Measurements from ENCODE around the gene BAIAP2.
"Not testable (repeated sequence)": the region's sequence is repeated elsewhere in the genome, so short reads cannot be mapped to it uniquely, and the experiment has no call there.

BAIAP2 gene

DNA sequence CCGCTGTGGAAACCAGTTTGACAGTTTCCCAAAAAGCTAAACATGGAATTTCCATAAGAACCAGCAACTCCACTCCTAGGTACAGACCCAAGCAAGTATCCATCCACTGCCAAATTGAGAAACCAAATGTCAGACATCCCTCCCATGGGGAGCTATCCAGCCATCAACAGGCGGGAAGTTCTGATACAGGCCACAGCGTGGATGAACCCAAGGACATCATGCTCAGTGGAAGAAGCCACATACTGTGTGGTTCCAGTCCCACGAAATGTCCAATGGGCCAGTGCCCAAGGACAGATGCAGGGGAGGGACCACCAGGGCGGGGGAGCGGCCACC lies 12.6 kb upstream of the BAIAP2 start:
- no peak for DNase-seq

DNA sequence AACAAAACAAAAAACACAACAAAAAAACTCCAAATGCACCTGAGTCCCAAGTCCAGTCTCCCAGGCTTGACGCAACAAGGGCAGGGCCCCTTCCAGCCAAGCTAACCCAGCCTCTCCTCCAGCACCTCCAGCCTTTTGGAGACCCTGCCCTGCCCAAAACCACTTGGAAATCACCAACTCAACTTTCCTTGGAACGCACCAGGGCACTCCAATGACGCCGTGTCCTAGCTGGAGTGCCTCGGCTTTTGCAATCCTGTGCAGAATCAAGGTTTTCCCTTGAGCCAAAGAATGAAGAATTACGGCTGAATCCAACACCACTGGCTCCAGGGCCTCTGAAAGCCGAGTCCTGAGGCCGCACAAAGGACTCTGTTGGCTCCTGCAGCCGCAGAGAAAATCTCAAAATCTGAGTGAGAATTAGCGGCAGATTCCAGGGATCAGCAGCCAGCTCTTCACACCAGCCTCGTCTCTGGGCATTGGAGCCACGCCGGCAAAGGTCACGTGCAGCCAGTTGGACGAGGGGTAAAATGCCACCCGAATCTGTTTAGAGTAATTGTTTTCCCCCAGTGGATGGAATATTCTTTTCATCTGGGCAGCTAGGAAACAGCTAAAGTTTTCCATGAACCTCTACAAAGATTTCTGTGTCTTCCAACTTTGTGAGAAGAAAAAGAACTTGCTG lies 9.7 kb upstream of the BAIAP2 start:
- DNase-seq: no peak

DNA sequence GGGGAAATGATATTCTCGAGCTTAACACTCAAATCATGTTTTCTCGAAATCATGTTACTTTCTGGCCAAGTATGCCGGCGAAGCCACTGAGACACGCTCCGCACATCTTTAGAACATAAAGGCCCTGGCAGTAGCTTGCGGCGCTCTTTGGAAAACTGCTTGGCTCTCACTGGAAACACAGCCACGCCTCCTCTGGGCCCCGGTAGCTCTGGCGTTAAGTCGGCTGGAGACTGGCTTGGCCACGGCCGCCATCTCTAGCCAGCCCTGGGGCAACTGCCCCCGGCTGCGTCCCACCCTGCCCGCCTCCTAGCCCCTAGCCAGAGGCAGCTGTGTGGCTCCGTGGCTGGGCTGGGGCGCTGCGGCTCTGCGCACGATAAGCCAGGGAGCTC lies 9.2 kb upstream of the BAIAP2 start:
- DNase-seq: no peak

DNA sequence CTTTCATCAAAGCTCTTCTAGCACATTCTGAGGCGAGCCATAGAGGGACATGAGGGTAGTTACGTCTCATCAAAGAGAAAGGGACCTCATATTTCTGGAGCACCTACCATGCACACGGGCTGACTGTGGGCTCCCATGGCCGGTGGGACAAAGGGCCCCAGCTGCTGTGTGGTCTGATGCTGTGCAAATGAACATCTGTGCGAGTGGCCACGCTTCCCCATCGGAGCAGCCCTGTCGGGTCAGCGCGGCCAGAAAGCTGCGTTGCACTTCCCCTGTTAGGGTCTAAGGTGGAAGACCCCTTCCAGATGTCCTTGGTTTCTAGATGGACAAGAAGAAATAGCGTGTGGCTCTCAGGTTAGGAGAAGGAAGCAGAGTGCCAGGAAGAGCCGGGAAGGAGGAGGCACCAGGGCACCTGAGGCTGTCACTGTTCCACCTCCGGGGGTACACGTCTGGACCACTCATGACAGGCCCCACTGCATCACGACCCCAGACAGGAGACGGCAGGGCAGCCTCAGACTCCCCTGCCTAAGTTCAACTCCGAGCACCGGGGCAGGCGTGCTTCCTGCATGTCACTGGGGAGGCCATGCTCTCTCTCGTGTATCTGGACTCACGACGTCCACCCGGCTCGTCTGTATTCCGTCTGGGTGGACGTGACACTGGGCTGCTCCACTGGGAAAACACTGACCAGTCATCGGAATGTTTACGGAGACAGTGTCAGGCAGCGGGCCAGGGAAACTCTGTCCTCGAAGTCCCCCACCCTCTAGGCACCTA lies 8.5 kb upstream of the BAIAP2 start:
- no peak for DNase-seq

DNA sequence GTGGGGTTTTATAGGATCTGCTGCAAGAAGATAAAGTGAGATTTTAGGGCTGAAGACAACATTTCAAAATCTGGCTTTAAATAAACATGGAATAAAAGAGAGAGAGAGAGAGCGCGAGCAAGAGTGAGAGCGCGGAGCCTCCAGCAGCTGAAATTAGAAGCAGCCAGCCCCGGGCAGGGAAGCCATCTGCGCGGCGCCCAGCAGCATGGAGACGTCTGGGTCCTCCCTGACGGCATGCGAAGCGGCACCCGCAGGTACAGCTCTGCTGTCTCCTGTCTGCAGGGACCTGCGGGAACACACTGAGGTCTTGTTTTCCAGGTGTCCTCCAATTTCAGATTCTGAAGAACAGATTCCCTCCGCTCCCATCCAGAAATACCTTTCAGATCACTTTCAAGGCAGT lies 7.9 kb upstream of the BAIAP2 start:
- no peak for DNase-seq

DNA sequence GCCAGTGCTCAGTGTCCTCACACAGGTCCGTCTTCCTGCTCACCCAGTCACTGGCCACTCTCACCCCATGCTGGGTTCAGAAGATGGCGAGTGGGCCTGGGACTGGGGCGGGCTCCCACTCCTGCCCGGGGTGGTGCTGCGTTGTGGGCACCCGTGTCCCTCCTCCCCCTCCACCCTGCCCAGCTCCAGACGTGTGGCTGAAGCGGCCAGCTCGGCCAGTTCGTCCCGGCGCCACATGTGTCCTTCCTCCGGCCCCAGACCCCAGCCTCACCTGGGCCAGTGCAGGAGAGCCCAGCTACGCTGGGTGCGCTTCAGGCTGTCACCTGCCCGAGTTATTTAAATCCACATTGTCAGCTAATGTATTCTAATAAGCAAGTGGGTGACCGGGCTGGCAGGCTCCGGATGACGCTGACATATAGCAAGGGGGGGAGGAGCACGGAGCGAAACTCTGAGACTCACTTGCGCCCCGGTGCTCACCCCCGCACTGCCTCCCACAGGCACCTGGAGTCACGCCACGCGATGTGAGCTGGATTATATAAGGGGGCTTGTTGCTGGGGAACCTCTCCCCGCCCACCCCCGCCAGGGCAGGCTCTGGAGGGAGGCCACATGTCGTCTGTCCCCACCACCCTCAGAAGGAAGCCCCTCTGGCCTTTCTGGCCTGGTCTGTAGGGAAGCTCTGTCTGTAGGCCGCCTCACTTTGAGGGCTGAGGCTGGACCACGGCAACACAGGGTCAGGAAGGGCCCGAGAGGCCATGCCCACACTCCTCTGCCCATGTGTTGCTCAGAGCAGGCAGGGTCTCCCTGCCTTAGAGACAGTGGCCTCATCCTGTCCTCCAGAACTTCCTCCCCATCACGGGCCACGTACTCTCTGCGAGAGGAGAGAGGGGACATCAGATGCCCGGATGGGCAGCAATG lies 7.1 kb upstream of the BAIAP2 start:
- no peak for DNase-seq

DNA sequence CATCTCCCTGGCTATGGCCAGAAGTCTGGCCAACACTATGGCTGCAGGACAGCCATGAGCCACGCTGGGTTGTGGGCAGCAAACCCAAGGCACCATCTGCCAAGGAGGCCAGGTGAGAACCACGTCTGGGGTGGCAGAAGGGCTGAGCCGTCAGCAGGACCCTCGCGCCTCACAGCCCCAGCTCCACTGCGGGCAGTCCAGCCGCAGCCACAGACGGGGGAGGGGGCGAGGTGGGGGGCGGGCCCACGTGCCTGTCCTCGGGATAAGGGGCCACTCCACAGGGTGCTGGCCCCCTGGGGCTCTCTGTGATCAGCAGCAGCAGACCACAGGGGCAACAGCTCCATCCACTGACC lies 6.5 kb upstream of the BAIAP2 start:
- no peak for DNase-seq

DNA sequence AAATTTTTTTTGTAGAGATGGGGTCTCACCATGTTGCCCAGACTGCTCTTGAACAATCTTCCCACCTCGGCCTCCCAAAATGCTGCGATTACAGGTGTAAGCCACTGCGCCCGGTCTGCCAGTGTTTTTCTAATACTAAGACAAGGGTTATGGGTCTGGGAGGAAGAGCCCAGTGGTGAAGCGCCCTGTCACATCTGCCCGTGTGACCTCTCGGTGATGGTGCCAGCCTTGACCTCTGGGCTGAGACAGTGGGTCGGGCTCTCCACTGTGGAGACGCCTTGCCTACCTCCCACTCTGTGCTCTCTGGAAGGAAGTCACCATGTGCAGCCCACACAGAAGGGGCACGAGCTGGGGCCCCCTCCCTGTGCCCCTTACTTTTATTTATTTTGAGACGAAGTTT lies 5.1 kb upstream of the BAIAP2 start:
- DNase-seq: no peak

DNA sequence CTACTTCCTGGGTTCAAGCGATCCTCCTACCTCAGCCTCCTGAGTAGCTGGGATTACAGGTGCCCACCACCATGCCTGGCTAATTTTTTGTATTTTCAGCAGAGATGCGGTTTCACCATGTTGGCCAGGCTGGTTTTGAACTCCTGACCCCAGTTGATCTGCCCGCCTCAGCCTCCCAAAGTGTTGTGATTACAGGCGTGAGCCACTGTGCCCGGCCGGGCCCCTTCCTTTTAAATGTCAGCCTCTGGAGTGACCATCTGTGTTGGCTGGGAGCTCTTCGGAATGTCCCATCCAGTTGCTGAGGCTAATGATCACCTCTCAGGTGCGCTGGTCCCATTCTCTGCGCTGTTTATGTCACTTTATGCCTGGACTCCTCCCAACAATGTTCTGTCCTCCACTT lies 4.6 kb upstream of the BAIAP2 start:
- DNase-seq: not testable (repeated sequence)

DNA sequence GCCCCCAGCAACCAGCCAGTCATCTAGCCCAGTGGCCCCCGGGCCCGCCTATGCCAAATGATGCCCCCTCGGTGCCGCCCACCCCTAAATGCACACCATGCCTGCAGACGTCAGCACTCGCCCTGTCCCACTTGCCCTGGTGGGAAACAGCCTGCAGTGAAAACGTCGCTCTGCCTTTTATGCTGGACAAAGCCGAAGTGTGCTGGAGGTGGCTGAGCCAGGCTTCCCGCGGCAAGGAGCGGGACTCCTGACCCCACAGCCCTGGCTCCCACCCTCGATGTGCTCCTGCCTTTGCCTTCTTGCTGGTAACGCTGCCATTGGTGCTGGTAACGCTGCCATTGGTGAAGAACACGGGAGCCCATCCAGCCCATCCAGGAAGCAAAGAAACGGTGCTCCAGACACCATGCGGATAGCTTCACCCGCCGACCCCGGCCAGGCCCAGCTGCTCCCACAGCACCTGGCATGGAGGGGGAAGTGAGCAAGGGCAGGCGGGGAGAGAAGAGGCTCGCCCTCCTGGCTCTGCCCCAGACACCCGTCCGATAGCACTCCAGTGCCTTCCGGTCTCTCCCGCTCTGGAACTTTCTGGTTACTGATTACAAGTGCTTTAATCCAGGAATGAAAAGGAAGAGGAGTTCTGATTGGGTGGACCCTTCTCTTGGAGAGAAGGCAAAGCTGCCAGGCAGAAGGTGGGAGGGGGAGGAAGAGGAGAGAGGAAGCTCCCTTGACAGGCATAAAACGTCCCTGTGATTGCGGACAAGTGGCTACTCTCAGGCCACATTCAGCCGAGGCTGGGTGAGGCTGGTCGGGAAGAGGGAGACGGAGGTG lies 4.0 kb upstream of the BAIAP2 start:
- DNase-seq: no peak

DNA sequence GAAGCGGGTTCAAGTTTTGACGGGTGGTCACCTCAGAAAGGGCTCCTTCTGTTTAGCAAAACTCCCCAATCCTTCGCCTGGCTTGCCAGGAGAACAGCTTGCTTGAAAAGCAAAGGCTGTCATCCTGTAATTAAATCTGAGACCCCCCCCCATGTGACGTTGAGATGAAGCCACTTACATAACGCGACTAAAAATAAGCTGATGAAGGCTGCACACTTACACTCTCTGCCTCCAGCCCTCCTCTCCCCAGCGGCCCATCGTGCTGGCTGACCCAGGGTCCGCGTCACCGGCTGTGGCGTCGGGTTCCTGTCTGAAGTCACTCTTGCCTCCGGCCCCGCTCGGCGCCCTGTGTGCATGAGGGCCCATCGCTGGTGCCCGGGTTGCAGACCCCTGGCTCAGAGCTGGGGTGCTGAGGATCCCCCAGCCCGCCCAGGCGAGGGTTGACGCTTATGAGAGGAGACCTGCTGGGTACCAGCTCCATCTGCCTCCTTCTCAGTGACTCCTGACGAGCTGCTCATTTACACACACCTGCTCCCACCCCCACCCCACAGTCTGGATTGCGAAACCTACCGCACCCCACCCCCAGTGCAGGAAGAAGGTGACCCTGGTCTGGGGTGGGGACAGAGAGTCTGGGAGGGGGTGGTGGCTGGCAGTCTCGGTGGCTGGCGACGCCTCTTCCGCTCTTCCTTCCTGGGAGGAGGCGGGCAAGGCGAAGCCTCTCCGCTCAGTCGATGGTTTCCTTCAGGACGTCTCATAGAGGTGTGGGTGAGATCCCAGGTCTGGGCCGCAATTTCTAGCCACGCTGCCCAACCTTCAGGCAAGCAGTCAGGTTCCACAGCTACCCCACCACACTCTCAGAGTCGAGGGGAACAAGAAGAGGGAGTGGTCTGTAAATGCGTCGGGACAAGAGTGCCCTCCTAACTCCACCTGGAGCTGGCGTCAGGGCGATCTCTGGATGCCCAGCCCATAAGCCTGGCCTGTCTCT lies 3.1 kb upstream of the BAIAP2 start:
- no peak for DNase-seq

DNA sequence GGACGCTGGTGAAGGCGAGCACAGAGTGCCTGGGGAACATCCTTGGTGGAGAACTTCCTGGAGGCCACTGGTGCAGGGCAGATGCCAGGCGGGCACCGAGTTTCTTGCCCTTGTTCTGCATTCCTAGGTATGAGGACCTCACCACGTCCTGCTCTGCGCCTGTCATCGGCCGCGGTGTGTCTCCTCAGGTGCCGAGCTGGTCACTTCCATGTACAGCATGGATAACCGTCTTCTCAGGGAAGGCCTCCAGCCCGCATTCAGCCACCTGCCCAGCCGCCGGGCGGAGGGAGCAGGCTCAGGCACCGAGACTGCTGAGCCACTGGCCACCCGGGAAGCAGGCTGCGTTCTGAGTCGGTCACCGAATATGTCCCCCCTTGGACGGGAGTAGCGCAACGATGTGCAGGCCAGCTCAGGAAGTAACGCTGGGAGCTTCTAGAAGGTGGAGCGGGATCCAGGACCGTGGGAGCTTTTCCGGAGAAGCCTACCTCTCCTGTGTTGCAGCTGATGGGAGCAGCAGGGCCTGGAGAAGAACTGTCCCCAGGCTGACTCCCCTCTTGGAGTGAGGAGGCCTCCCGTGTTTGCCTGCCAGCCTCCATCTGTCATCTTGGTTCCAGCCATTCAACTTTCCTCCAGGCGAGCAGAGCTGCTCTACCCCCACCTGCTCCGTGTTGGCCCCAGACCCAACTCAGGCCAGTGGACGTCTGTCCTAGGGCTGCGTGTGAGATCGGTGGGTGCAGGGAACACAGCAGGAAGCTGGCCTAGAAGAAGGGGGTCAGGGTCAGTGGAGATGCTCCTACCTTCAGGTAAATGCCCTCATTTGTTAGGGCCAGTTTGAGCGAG lies 2.1 kb upstream of the BAIAP2 start:
- no peak for DNase-seq

DNA sequence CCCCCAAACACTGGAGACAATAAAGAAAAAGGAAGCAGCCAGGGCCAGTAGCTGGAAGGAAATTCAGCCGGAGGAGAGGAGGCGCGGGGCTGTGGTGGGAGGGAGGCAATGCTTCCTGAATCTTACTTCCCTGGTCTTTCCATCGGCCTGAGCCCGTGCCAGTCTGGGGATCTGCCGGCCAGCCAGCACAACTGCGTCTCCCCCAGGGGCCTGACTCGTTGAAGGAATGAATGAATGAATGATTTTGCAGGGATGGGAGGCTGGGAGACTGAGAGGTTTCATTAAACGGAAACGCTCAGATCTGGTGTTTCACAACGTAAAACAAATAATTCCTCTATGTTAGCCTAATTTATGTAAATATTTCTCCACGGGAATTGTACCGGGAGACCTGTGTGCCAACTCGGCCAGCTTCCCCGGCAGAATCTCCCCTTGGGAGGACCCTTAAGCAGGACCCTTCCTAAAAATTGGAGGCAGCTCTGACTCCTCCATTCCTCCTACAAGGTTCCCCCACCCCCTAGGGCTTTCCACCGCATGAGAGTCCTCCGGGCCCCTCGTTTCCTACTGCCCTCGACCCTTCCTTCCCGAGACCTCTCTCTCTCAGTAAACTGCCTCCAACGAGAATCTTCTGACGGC lies 1.3 kb upstream of the BAIAP2 start:
- DNase-seq: no peak

DNA sequence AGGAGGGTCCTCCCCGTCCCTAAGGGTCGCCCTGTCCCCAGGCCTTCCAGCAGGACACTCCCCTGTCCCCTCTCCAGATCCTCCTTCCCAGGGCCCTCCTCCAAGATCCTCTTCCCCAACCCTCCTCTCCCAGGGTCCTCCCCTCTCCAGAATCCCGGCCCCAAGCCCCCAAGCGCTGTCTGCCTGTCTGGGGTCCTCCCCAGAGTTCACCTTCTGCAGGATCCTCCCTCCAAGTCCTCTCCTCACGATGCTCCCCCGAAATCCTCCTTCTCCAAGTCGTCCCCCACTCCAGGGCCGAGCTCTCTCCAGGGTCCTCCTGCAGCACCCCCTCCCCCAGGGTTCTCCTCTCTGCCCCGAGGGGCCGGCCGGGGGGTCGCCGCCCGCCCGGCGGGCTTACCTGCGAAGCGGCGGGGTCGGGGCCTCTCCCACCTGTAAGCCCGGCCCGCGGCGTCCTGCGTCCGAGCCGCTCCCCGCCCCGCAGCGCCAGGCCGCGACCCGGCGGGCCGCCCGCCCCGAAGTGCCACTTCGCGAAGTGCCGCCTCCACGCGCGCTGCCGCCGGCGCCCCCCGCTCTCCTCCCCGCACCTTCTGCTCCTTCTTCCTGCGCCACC lies 678 bp upstream of the BAIAP2 start:
- DNase-seq: no peak

DNA sequence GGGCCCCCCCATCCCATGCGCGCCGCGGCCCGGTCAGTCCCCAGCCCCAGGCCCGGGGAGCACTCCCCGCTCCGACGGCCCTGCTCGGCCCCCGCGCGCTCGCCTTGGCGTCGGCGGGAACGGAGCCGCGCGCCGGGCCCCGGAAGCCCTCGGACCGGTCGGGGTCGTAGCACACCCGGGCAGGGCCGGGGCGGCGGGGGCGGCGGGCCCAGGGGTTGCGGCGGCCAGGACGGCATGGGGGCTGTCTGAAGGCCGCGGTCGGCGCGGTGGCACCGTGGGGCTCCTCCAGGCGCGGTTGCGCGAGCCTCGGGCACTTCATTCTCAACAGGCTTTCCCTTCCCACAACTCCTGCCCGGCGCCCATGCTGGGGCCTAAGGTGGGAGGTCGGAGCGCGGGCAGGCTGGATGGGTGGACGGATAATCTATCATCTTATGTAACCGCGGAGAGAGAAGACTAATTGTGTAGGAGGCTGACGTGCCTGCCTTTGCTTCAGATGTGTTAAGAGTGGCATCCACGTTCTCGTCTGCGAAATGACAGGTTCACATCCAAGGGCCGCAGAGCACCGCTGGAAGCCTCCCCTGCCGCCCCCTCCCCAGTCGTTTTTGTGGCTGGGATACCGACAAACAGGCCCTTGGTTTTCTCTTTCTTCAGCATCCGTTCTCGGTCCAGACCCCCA lies 708 bp downstream of the BAIAP2 start:
- DNase-seq: no peak

DNA sequence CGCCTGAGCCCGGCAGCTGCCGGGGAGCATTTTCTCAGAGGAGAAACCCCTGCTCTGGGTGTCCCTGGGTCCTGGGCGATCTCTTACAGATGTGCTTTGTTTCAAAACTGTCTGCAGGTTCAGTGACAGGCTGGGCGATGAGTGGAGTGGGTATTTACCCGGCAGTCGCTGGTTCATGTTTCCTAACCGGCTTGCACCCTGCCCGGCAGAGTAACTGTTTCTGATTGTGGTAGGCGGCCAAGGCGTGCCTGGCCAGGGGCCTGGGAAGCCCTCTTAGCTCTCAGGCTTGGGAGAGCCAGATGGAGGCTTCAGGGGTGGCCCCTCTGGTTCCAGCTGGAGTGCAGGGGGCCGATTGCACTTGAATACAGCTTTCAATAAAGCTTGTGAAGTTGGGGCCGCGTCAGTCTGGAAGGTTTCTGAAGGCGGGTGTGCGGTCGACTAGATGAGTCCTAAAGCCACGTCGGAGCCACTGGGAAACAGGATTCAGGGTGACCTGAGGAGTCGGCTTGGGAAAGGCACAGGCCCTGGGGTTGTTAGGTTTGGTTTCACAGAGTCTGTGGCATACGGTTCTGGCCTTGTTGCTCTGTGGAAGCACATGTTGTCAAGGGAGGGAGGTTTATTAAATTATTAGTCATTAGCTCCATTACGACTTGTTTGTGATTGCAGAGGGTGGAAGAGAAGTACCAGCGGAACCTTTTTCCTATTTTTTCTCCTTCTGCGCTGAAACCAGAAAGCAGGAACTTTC lies 1.4 kb downstream of the BAIAP2 start:
- DNase-seq: no peak

DNA sequence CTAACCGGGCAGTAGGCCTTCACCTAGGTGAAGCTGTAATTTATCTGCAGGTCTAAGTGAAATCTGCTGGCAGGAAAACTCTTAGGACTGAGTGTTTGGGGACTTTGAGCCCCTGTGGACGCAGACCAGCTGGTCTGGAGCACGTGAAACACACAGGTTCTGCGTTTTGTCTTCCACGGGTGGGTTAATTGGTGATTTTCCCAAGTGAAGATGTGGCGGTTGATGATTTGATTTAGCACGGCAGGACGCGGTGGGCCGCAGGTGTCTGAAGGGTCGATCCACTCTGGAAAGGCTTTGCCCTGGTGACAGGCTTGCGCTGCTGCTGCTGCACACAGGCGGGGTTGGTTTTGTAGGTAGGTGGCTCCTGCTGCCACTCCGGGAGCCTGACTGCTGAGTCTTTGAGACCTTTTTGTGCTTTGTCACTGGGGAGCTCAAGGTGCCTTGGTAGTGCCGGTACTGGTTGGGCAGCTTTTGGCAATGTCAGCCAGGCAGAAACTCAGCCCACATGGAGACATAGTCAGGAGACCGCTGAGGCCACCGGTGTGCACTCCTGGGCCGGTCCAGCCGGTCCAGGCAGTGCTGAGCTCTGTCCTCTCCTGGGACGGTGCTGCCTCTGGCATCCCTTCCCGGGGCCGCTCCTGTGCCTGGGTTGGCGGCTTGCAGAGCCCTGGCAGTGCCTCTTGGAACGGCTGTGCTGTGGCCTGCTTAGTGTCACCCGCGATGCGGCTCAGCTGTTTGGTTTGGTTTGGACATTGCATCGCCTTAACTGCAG lies 2.3 kb downstream of the BAIAP2 start:
- no peak for DNase-seq
